Activated naive CD8-positive, alpha-beta T cell (primary cell): Measurements from ENCODE around the gene CS.
"Not testable (repeated sequence)": the region's sequence is repeated elsewhere in the genome, so short reads cannot be mapped to it uniquely, and the experiment has no call there.

Experiments used
- H3K27ac Mint-ChIP-seq: one replicate; pipeline ENCODE4 v1.8.0; 2021; ENCODE audit warnings: mixed read lengths
- H3K27me3 Mint-ChIP-seq: one replicate; pipeline ENCODE4 v1.8.0; 2021; ENCODE audit warnings: mixed read lengths
- H3K36me3 Mint-ChIP-seq: one replicate; pipeline ENCODE4 v1.8.0; 2021; ENCODE audit warnings: mixed read lengths
- H3K4me1 Mint-ChIP-seq: one replicate; pipeline ENCODE4 v1.8.0; 2021; ENCODE audit warnings: low read depth, mixed read lengths
- H3K4me3 Mint-ChIP-seq: one replicate; pipeline ENCODE4 v1.8.0; 2021; ENCODE audit warnings: mild to moderate bottlenecking, mixed read lengths
- H3K9me3 Mint-ChIP-seq: one replicate; pipeline ENCODE4 v1.8.0; 2021; ENCODE audit warnings: low read depth, mixed read lengths

The CS gene

GRCh38 chr12:56272468-56272867, 27.7 kb downstream of the CS start:
- H3K4me1 Mint-ChIP-seq, H3K27me3 Mint-ChIP-seq, H3K4me3 Mint-ChIP-seq, H3K9me3 Mint-ChIP-seq, H3K36me3 Mint-ChIP-seq: not testable (repeated sequence)
- H3K27ac Mint-ChIP-seq: peak overlapping the region; percentile 10

- Mint-ChIP-seq H3K27me3 (no peaks in the 10 kb centered on the region), H3K4me3 (no peak overlapping the region), H3K36me3 (peaks cover 9% of the 10 kb centered on the region), H3K4me1 (peaks cover 15% of the 10 kb centered on the region), H3K27ac (peak overlapping the region; percentile 68), H3K9me3 (no peaks in the 10 kb centered on the region)
Measured at GRCh38 chr12:56271031-56271430, 29.1 kb downstream of the CS start.

- no peaks in the 10 kb centered on the region for H3K9me3 Mint-ChIP-seq
- peak overlapping the region; percentile 25 for H3K27ac Mint-ChIP-seq
- no peaks in the 10 kb centered on the region for H3K36me3 Mint-ChIP-seq
- no peaks in the 10 kb centered on the region for H3K27me3 Mint-ChIP-seq
- H3K4me1 Mint-ChIP-seq: peaks cover 19% of the 10 kb centered on the region
- peak overlapping the region; percentile 85 for H3K4me3 Mint-ChIP-seq
Measured at GRCh38 chr12:56267443-56268071, 32.6 kb downstream of the CS start.

DNA sequence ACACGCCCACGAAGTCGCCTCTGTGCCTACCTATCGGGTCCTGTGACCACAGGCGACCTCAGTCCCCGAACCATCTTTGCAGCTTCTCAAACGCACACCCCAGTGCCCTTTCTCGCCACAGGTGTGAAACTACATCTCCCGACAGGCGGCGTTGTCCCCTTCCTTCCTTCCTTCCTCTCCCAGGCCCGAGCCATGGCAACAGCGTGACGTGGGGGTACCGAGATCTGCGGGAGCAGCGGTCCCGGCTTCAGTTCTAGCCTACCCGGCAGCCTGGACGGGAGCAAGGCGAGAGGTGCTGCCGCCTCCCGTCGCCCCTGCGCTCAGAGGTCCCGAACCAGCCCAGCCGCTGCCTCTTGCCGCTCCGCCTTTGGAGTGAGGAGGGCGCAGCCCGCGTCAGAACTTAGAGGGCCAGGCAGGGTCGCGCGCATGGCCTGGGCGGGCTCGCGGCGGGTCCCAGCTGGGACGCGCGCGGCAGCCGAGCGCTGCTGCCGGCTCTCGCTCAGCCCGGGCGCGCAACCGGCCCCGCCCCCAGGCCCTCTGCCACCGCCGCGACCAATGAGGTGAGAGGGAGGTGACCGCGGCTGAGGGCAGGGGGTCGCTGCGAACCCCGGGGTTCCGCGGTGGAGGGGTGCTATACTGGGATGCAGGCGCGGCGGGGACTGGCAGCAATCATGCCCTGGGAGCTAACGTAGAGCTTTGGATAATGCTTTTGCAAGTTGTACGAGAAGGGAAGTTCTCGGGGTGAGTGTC, 33.3 kb downstream of the CS start, which contains the start of gene COQ10A:
Gene COQ10A (plus strand): TSS at position 250 of the 750 bp plus-strand sequence. CDS start 177 bp downstream, at position 427.
- H3K4me3 Mint-ChIP-seq: peak within 1 kb of the TSS; percentile 95
- peak within 1 kb of the TSS; percentile 93 for H3K27ac Mint-ChIP-seq
- H3K9me3 Mint-ChIP-seq: no peaks in the 10 kb centered on the region
- H3K36me3 Mint-ChIP-seq: no peaks in the 10 kb centered on the region
- peaks cover 19% of the 10 kb centered on the region for H3K4me1 Mint-ChIP-seq
- no peaks in the 10 kb centered on the region for H3K27me3 Mint-ChIP-seq

- H3K27me3 Mint-ChIP-seq, H3K36me3 Mint-ChIP-seq, H3K9me3 Mint-ChIP-seq: not testable (repeated sequence)
- Mint-ChIP-seq H3K4me1 (peaks cover 19% of the 10 kb centered on the region), H3K4me3 (peak overlapping the region; percentile 95), H3K27ac (peak overlapping the region; percentile 93)
Measured at GRCh38 chr12:56266068-56266692, 34.0 kb downstream of the CS start.

- H3K36me3 Mint-ChIP-seq, H3K4me3 Mint-ChIP-seq: not testable (repeated sequence)
- H3K4me1 Mint-ChIP-seq: peaks cover 23% of the 10 kb centered on the region
Measured at GRCh38 chr12:56262955-56263354, 37.2 kb downstream of the CS start.

DNA sequence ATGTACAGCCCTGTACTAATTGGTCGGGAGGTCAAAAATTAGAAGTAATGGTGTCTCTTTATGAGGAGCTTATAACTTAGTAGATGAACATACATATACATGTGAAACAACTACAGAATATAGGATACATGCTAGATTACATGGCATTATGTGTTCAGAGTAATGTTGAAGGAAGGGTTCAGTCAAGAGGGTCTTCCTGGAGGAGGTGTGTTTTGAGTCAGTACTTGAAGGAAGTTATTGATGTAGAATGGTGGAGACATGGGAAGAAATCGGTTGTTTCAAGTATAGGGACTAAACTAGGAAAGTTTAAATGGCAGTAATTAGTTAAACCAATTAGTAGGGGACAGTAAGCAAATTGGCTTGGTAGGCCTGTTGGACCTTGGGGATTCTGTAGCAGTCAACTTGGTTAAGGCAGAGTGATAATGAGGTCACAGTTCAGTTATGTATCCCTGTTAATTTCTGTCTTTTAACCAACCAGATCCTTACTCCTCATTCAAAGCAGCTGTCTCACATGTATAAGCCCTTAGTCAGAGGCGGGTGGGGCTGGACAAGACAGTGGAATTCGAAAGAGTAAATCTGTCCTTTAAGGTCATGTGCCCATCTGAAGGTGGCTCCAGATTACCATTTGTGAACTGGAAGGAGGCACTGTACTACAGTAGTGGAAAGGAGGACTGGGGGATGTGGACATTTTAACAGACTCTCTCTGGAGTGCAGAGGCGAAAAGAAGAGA, 38.5 kb downstream of the CS start:
- Mint-ChIP-seq H3K27me3 (no peaks in the 10 kb centered on the region), H3K9me3 (no peaks in the 10 kb centered on the region), H3K4me3 (no peak overlapping the region), H3K27ac (no peak overlapping the region), H3K36me3 (no peaks in the 10 kb centered on the region), H3K4me1 (peaks cover 23% of the 10 kb centered on the region)

More at GRCh38 chr12:56262955-56263354, 37.2 kb downstream of the CS start:
- H3K9me3 Mint-ChIP-seq, H3K27ac Mint-ChIP-seq, H3K27me3 Mint-ChIP-seq: not testable (repeated sequence)

DNA sequence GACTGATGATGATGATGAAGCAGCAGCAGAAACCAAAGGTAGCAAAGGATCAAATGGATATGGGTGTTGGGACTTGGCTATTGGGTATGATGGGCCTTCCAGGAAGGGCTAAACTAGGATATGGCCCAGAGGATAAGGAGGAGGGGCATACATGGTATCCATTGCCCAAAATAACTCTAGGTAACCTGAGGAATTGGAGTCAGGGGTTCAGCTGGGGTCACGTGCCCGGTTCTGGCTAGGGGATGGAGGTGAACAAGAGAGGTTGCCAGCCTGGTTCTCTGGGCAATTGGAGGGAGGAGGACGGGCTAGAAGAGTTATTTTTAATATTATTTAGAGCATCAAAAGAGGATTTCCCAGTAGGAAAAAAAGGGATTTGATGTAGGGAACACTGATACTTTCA, 39.2 kb downstream of the CS start:
- Mint-ChIP-seq H3K4me3 (no peak overlapping the region), H3K9me3 (no peaks in the 10 kb centered on the region), H3K27ac (no peak overlapping the region), H3K36me3 (no peaks in the 10 kb centered on the region), H3K27me3 (no peaks in the 10 kb centered on the region), H3K4me1 (peaks cover 26% of the 10 kb centered on the region)

DNA sequence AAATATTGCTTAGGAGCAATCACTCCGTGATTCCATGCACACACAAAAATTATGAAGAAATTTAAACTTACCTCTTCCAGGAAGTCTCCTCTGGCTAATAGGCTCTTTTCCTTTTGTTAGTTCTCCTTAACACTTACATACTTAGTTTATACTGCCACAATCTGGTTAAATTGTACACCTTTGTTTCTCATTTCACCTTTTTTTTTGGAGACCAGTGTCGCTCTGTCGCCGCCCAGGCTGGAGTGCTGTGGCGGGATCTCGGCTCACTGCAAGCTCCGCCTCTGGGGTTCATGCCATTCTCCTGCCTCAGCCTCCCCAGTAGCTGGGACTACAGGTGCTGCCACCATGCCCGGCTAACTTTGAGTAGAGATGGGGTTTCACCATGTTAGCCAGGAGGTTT, 39.8 kb downstream of the CS start:
- no peak overlapping the region for H3K4me3 Mint-ChIP-seq
- H3K27ac Mint-ChIP-seq: no peak overlapping the region
- H3K27me3 Mint-ChIP-seq: no peaks in the 10 kb centered on the region
- H3K4me1 Mint-ChIP-seq: peaks cover 23% of the 10 kb centered on the region
- no peaks in the 10 kb centered on the region for H3K36me3 Mint-ChIP-seq
- H3K9me3 Mint-ChIP-seq: no peaks in the 10 kb centered on the region

DNA sequence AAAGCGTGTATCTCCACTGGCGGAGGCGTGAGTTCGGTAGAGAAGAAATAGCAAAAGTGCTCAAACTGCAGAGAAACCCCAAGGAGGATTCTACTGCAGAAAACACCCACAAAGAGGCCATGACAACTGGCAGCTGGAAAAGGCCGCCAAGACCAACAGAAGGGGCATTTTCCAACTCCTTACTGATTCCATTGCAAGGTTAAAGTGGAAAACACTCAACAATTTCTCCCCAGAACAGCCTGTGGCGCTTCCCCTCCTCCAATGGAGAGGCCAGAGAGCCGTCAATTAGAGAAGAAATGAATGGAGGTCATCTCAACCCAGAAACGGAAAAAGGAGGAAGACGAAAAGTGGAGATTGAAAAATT, 41.3 kb downstream of the CS start:
- Mint-ChIP-seq H3K4me3 (peak overlapping the region; percentile 93), H3K27ac (peak overlapping the region; percentile 87), H3K27me3 (no peaks in the 10 kb centered on the region), H3K9me3 (no peaks in the 10 kb centered on the region), H3K4me1 (peaks cover 24% of the 10 kb centered on the region), H3K36me3 (peaks cover 4% of the 10 kb centered on the region)

- Mint-ChIP-seq H3K36me3 (peaks cover 4% of the 10 kb centered on the region), H3K4me1 (peaks cover 24% of the 10 kb centered on the region), H3K9me3 (no peaks in the 10 kb centered on the region), H3K27me3 (no peaks in the 10 kb centered on the region), H3K27ac (peak within 1 kb of the TSS; percentile 87), H3K4me3 (peak within 1 kb of the TSS; percentile 93)
Measured at GRCh38 chr12:56258068-56258819, 41.9 kb downstream of the CS start, which contains the start of gene ANKRD52. Gene ANKRD52, minus strand, starts transcription at chr12:56258384. Its CDS starts 115 bp downstream, at chr12:56258269.

GRCh38 chr12:56257491-56258067, 42.6 kb downstream of the CS start:
- peaks cover 24% of the 10 kb centered on the region for H3K4me1 Mint-ChIP-seq
- H3K27me3 Mint-ChIP-seq: no peaks in the 10 kb centered on the region
- H3K36me3 Mint-ChIP-seq: peaks cover 4% of the 10 kb centered on the region
- H3K27ac Mint-ChIP-seq: peak overlapping the region; percentile 73
- H3K9me3 Mint-ChIP-seq: no peaks in the 10 kb centered on the region
- H3K4me3 Mint-ChIP-seq: peak overlapping the region; percentile 88

GRCh38 chr12:56257071-56257470, 43.1 kb downstream of the CS start:
- Mint-ChIP-seq H3K27ac (peak overlapping the region; percentile 46), H3K4me3 (peak overlapping the region; percentile 88), H3K36me3 (peaks cover 4% of the 10 kb centered on the region), H3K27me3 (no peaks in the 10 kb centered on the region), H3K4me1 (peaks cover 24% of the 10 kb centered on the region), H3K9me3 (no peaks in the 10 kb centered on the region)
